A549 (cell line): ENCODE data around the gene CHPT1. TPM values are rescaled to one million over a fixed set of nuclear protein-coding genes. Genes with fewer than 3 reads are reported as not detected.
"Not testable (repeated sequence)": the region's sequence is repeated elsewhere in the genome, so short reads cannot be mapped to it uniquely, and the experiment has no call there.

Source experiments
- ATAC-seq, 2 experiments: fragments of 200-7000 bp in 1 of 2; fragments of >200 bp in 1 of 2; cut with Nextera tagmentation in 1 of 2; cut with Tn5 transposase in 1 of 2; 3 replicates each; pipeline versions ENCODE4 v1.8.0 to v1.9.1; 2018 to 2020; ENCODE audit warnings: mild to moderate bottlenecking in 1 of 2, moderate library complexity in 1 of 2
- CTCF ChIA-PET: fragments of 300-600 bp; sonication (Branson Sonifier 250); formaldehyde crosslinking; extraction: SDS; loops from one replicate; lab custom pipeline; 2021; ENCODE audit warnings: antibody characterized with exemption, inconsistent platforms; lab: Yijun Ruan, JAX
- POLR2A ChIA-PET: fragments of 350-600 bp; formaldehyde crosslinking; extraction: SDS; loops from one replicate; lab custom pipeline; 2021; ENCODE audit warnings: antibody characterized with exemption, inconsistent platforms; lab: Yijun Ruan, JAX
- DNase-seq, 2 experiments: peaks; one replicate each; pipeline versions ENCODE4 v3.0.0 to v3.0.0-alpha.2; 2011 to 2016; ENCODE audit warnings: low read depth in 1 of 2, low spot score in 1 of 2
- FAIRE-seq: peaks from 2 replicates; lab custom pipeline; 2011; peaks lifted over from hg19 to GRCh38; lab: Jason Lieb, UNC
- H3K27ac ChIP-seq, 2 experiments: fragments of >200 bp; sonication (Bioruptor Twin); formaldehyde crosslinking; 3 replicates each; pipeline ENCODE4 v1.5.1; 2016 to 2017
- H3K4me1 ChIP-seq: fragments of >200 bp; sonication (Bioruptor Twin); formaldehyde crosslinking; 3 replicates; pipeline ENCODE4 v1.6.1; 2016
- H3K4me2 ChIP-seq: fragments of >200 bp; sonication (Bioruptor Twin); formaldehyde crosslinking; 3 replicates; pipeline ENCODE4 v1.6.1; 2016
- H3K4me3 ChIP-seq: fragments of >200 bp; sonication (Bioruptor Twin); formaldehyde crosslinking; 3 replicates; pipeline ENCODE4 v1.5.1; 2016
- H3K9me3 ChIP-seq: fragments of >200 bp; sonication (Bioruptor Twin); formaldehyde crosslinking; 3 replicates; pipeline ENCODE4 v1.6.1; 2016
- BCL3 ChIP-seq: fragments of >200 bp; sonication (Bioruptor Twin); formaldehyde crosslinking; IDR thresholded peaks from 3 replicates; pipeline ENCODE4 v1.6.1; 2016
- BHLHE40 ChIP-seq: IDR thresholded peaks from 2 replicates; pipeline ENCODE4 v1.6.1; 2012; ENCODE audit warnings: low read depth, low read length, inconsistent platforms
- CBX2 ChIP-seq: fragments of 200-600 bp; sonication (generic); IDR thresholded peaks from 2 replicates; pipeline ENCODE4 v1.6.1; 2016; ENCODE audit warnings: low read depth, mild to moderate bottlenecking, borderline replicate concordance
- CEBPB ChIP-seq, 2 experiments: fragments of >200 bp in 1 of 2; sonication (Bioruptor Twin) in 1 of 2; formaldehyde crosslinking in 1 of 2; IDR thresholded peaks; 2 replicates each; pipeline ENCODE4 v1.6.1; 2012 to 2016
- CTCF ChIP-seq: fragments of >200 bp; sonication (Bioruptor Twin); formaldehyde crosslinking; IDR thresholded peaks from 3 replicates; pipeline ENCODE4 v1.5.1; 2016
- FOSL2 ChIP-seq, 2 experiments: fragments of 450-650 bp in 1 of 2; fragments of >200 bp in 1 of 2; sonication (Bioruptor Twin) in 1 of 2; formaldehyde crosslinking; IDR thresholded peaks; 2 replicates each; pipeline versions ENCODE4 v1.5.0 to v1.6.1; 2016 to 2020; ENCODE audit warnings: mild to moderate bottlenecking in 1 of 2, moderate library complexity in 1 of 2
- HEYL ChIP-seq: fragments of 250-450 bp; sonication (Bioruptor Pico); IDR thresholded peaks from 2 replicates; pipeline ENCODE4 v1.8.0; 2021; ENCODE audit warnings: mild to moderate bottlenecking, moderate library complexity
- HMGXB4 ChIP-seq: fragments of 250-450 bp; sonication (Bioruptor Pico); IDR thresholded peaks from 2 replicates; pipeline ENCODE4 v1.5.0; 2021; ENCODE audit warnings: mild to moderate bottlenecking, moderate library complexity, borderline replicate concordance
- HOXA7 ChIP-seq: fragments of 250-450 bp; sonication (Bioruptor Pico); IDR thresholded peaks from 2 replicates; pipeline ENCODE4 v1.5.0; 2020; ENCODE audit warnings: mild to moderate bottlenecking, moderate library complexity
- HOXB13 ChIP-seq: fragments of 250-450 bp; sonication (Bioruptor Pico); IDR thresholded peaks from 2 replicates; pipeline ENCODE4 v1.5.0; 2020; ENCODE audit warnings: low read depth, mild to moderate bottlenecking, moderate library complexity
- JUN ChIP-seq, 2 experiments: fragments of >200 bp; sonication (Bioruptor Twin); formaldehyde crosslinking; IDR thresholded peaks; 2 replicates in 1 of 2; 3 replicates in 1 of 2; pipeline ENCODE4 v1.6.1; 2016 to 2017
- KDM1A ChIP-seq: fragments of 200-600 bp; sonication (generic); IDR thresholded peaks from 2 replicates; pipeline ENCODE4 v1.6.1; 2016; ENCODE audit warnings: low read depth, mild to moderate bottlenecking
- MAFK ChIP-seq: fragments of 450-650 bp; IDR thresholded peaks from 2 replicates; pipeline ENCODE4 v1.6.1; 2014; ENCODE audit not compliant: partially characterized antibody
- MAX ChIP-seq: IDR thresholded peaks from 2 replicates; pipeline ENCODE4 v1.6.1; 2012
- MAZ ChIP-seq: fragments of 150-350 bp; IDR thresholded peaks from 2 replicates; pipeline ENCODE4 v1.6.1; 2014; ENCODE audit warnings: antibody characterized with exemption, low read depth, low read length, borderline replicate concordance
- NFE2L2 ChIP-seq: fragments of 150-350 bp; conservative IDR thresholded peaks from 2 replicates; pipeline ENCODE4 v1.6.1; 2014; ENCODE audit warnings: low read length
- POLR2AphosphoS2 ChIP-seq: conservative IDR thresholded peaks from 2 replicates; pipeline ENCODE4 v1.6.1; 2012; ENCODE audit warnings: low read length, improper control_type of control experiment, inconsistent platforms
- RARB ChIP-seq: fragments of 250-450 bp; sonication (Bioruptor Pico); IDR thresholded peaks from 2 replicates; pipeline ENCODE4 v1.8.0; 2021; ENCODE audit warnings: mild to moderate bottlenecking, moderate library complexity
- RFX5 ChIP-seq: fragments of 450-650 bp; IDR thresholded peaks from 2 replicates; pipeline ENCODE4 v1.7.1; 2014; ENCODE audit warnings: antibody characterized with exemption, mild to moderate bottlenecking, moderate library complexity
- SREBF2 ChIP-seq: fragments of 450-650 bp; IDR thresholded peaks from 2 replicates; pipeline ENCODE4 v1.6.1; 2014; ENCODE audit warnings: mild to moderate bottlenecking, moderate library complexity
- ZC3H11A ChIP-seq: fragments of 450-650 bp; IDR thresholded peaks from 2 replicates; pipeline ENCODE4 v1.6.1; 2014; ENCODE audit warnings: antibody characterized with exemption, mild to moderate bottlenecking
- ZFP36 ChIP-seq: fragments of 450-650 bp; IDR thresholded peaks from 2 replicates; pipeline ENCODE4 v1.6.1; 2014; ENCODE audit warnings: borderline replicate concordance; ENCODE audit not compliant: partially characterized antibody
- ZSCAN20 ChIP-seq: fragments of 250-450 bp; sonication (Bioruptor Pico); IDR thresholded peaks from 2 replicates; pipeline ENCODE4 v1.8.0; 2022; ENCODE audit warnings: mild to moderate bottlenecking, moderate library complexity
- WGBS: methylation state at CpG from one replicate; pipeline ENCODE4 v1.1.6; 2017; ENCODE audit errors: missing lambda C conversion rate; 5-methylcytosine and 5-hydroxymethylcytosine counted together
- polyA plus RNA-seq, 4 experiments: library from polyadenylated mRNA; depleted of rRNA in 3 of 4; stranded (reverse); fragments of >200 nt; fragmentation: RNase III in 1 of 4; extraction: RNeasy Plus Mini Kit Qiagen cat#74134 plus additional on column Dnase treatment in 1 of 4; gene quantifications; 2 replicates in 3 of 4; 3 replicates in 1 of 4; pipeline ENCODE4 v1.2.3, GENCODE V29; 2011 to 2017

CHPT1 gene
- polyA plus RNA-seq, 2 of the 4 experiments (the other 2 are of a cell fraction) = 52.0 to 102 TPM

- no peak overlapping the region for H3K4me3 ChIP-seq
- ATAC-seq (no peak), DNase-seq (no peak), FAIRE-seq (no peak)
- CTCF ChIA-PET = no interaction called here
- H3K4me2 ChIP-seq = no peak overlapping the region
- no peak for TF ChIP-seq KDM1A
- no peak for TF ChIP-seq RFX5
- TF ChIP-seq JUN (IDR thresholded peaks at IDR 0.05) = no peak
- no peak for TF ChIP-seq ZFP36
- no peak for TF ChIP-seq HMGXB4
- no peak for TF ChIP-seq FOSL2 (IDR thresholded peaks at IDR 0.05)
- no peak for TF ChIP-seq FOSL2 (CRISPR knock-in tag; IDR thresholded peaks at IDR 0.05)
- no peak for TF ChIP-seq CEBPB (IDR thresholded peaks at IDR 0.05)
- no peak for TF ChIP-seq POLR2AphosphoS2
- TF ChIP-seq ZC3H11A = no peak
- no peak for TF ChIP-seq BHLHE40
- no peak for TF ChIP-seq CTCF
- no peak for TF ChIP-seq NFE2L2
- no peak for TF ChIP-seq HOXA7 (CRISPR knock-in tag)
- no peak for TF ChIP-seq CBX2
- POLR2A ChIA-PET = no interaction called here
- H3K9me3 ChIP-seq = no peaks in the 10 kb centered on the region
- H3K27ac ChIP-seq = no peak overlapping the region
- no peaks in the 10 kb centered on the region for H3K4me1 ChIP-seq
- WGBS = 11% methylated on average over 3 of the region's 3 CpGs
These were observed 43.9 kb upstream of the CHPT1 start for GRCh38 chr12:101653503-101653902.

GRCh38 chr12:101654442-101654841, 43.0 kb upstream of the CHPT1 start:
- CTCF ChIA-PET = interaction anchor here (1.2 kb wide), 1 partner anchor 119 kb away, joined by 4 read pairs; no protein-coding TSS in a partner anchor
- FAIRE-seq = no peak

GRCh38 chr12:101655393-101655792, 42.0 kb upstream of the CHPT1 start:
- H3K4me3 ChIP-seq = no peak overlapping the region
- H3K4me1 ChIP-seq = no peaks in the 10 kb centered on the region
- no peak for FAIRE-seq
- TF ChIP-seq HOXB13 (no peak), ZSCAN20 (CRISPR knock-in tag) (no peak), RARB (CRISPR knock-in tag) (no peak), POLR2AphosphoS2 (no peak), HEYL (CRISPR knock-in tag) (no peak), MAZ (no peak), JUN (IDR thresholded peaks at IDR 0.05) (no peak), BHLHE40 (no peak), MAX (no peak), SREBF2 (no peak), BCL3 (no peak)
- 26% methylated on average over 2 of the region's 2 CpGs for WGBS
- no peak for DNase-seq
- no peak overlapping the region for H3K27ac ChIP-seq
- no peak overlapping the region for H3K4me2 ChIP-seq
- no peak for ATAC-seq
- H3K9me3 ChIP-seq = no peaks in the 10 kb centered on the region
- ChIA-PET POLR2A (no interaction called here), CTCF (interaction anchor here (1.2 kb wide), 1 partner anchor 118 kb away, joined by 4 read pairs; no protein-coding TSS in a partner anchor)

More at GRCh38 chr12:101654442-101654841, 43.0 kb upstream of the CHPT1 start:
- 72% methylated on average over 1 of the region's 1 CpG for WGBS
- H3K9me3 ChIP-seq = no peaks in the 10 kb centered on the region
- no peak; a peak in 1 of 6 replicates for ATAC-seq
- no peak overlapping the region for H3K27ac ChIP-seq
- no peak for TF ChIP-seq ZFP36
- TF ChIP-seq MAFK = no peak
- no peak overlapping the region for H3K4me2 ChIP-seq
- H3K4me3 ChIP-seq = no peak overlapping the region
- POLR2A ChIA-PET = no interaction called here
- H3K4me1 ChIP-seq = no peaks in the 10 kb centered on the region
- DNase-seq = no peak

- H3K4me2 ChIP-seq, POLR2A ChIA-PET, H3K27ac ChIP-seq, FAIRE-seq, ATAC-seq, H3K4me1 ChIP-seq, H3K4me3 ChIP-seq, H3K9me3 ChIP-seq, DNase-seq: not testable (repeated sequence)
- CTCF ChIA-PET = interaction anchor here (0.6 kb wide), 1 partner anchor 1275 kb away, joined by 3 read pairs; no protein-coding TSS in a partner anchor
- 39% methylated on average over 2 of the region's 2 CpGs for WGBS
These were observed 36.8 kb upstream of the CHPT1 start for GRCh38 chr12:101660662-101661061.
